ENCODE measurements around the gene CDIP1.

CDIP1 gene

DNA sequence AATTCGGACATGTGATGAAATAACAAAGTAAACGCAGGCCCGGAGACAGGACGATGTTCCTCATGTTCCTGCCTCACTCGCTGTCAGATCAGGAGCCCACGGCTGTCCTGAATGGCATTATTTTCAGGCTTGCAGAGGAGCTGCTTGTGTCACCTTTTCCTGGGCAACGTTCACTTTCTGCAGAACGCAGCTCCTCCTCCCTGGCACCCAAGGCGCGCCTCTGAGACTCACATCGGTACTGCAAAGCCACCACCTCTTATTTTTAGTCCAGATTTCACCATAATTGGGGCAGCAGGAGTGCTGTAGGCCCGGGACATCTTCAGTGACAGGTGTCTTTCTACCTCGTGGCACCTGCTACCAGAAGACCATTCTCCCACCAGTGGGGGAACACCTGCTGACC, 9.6 kb upstream of the CDIP1 start:
- in situ Hi-C loops (cut with MboI; ENCODE audit: low pct_unique_long_range_greater_than_20kb, low sequenced_read_pairs) = no loop called here
- no peak for DNase-seq

DNA sequence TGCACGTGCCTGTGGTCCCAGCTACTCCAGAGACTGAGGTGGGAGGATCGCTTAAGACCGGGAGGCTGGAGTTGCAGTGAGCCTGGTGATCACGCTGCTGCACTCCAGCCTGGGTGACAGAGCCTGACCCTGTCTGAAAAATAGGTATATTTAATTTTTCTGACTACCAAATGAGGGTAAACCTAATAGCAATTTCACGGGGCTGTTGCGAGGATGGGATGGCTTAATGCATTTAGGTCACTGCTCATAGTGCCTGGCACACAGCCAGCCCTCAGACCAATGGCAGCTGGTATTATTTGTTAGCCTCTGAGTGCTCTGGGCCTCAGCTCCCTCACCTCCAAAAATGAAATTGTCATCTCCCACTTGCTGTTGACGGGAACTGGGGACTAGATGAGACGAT, 5.9 kb upstream of the CDIP1 start:
- in situ Hi-C loops (cut with MboI; ENCODE audit: low pct_unique_long_range_greater_than_20kb, low sequenced_read_pairs) = no loop called here
- no peak for DNase-seq

DNA sequence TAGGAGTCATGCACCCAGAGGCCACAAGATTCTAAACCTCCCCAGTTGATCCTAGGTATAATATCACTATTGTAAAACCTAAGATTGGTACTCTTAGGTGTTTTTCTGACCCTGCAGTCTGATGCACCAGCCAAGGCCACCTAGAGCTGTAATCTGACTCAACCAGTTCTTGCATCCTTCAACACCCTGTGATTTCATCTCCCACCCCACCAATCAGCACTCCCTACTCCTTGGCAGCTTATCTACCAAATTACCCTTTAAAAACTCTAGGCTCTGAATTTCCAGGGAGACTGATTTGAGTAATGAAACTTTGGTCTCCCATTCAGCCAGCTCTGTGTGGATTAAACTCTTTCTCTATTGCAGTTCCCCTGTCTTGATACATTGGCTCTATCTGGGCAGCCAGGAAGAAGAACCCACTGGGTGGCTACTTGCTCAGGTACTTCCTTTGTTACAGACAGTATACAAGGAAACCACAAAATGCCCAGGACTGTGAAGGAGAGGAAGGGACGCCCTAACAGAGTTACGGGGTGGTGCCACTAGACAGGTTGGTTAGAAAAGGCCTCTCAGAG, 1.2 kb upstream of the CDIP1 start:
- no peak for DNase-seq
- in situ Hi-C loops (cut with MboI; ENCODE audit: low pct_unique_long_range_greater_than_20kb, low sequenced_read_pairs) = no loop called here

DNA sequence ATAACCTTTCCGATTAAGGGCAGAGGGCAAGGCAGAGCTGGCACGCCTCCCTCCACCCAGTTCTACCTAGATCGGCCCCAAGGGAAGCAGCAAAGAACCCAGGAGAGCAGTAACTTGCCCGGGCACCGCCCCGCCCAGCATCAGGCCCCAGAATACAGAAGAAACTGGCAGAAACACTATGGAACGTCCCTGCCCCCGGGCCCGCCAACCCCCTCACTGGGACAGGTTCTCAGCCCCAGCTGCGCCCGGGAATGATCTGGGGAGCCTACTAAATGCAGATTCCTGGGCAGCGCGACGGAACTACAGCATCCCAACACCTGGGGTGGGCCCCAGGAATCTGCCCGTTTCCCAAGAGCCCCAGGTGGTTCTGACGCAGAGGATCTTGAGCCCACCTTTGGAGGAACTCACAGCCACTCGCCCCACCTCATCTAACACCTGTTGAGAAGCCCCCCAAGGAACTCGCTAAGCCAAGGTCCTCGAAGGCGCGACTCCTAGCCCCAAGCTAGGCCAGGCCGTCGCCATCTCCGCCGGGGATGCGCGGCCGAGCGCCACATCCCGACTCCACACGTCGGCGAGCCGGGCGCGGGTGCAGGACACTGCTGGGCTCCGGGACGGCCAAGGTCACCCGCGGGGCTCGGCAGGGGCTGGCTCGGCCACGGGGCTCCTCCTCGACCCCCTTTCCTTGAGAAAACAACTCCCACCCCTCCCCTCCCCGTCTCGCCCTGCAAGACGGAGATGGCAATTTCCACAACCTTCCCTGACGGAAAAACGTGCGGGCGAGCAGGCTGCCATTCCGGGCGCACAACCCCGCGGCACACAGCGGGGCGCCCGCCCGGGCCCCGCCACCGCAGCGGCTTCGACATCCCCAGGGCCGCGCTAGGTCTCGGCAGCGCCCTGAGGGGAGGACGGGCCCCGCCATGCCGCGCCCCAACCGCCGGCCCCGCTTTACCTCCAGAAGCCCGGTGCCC, 913 bp downstream of the CDIP1 start:
- in situ Hi-C loops (cut with MboI; ENCODE audit: low pct_unique_long_range_greater_than_20kb, low sequenced_read_pairs) = no loop called here
- peak; percentile 37 for DNase-seq

DNA sequence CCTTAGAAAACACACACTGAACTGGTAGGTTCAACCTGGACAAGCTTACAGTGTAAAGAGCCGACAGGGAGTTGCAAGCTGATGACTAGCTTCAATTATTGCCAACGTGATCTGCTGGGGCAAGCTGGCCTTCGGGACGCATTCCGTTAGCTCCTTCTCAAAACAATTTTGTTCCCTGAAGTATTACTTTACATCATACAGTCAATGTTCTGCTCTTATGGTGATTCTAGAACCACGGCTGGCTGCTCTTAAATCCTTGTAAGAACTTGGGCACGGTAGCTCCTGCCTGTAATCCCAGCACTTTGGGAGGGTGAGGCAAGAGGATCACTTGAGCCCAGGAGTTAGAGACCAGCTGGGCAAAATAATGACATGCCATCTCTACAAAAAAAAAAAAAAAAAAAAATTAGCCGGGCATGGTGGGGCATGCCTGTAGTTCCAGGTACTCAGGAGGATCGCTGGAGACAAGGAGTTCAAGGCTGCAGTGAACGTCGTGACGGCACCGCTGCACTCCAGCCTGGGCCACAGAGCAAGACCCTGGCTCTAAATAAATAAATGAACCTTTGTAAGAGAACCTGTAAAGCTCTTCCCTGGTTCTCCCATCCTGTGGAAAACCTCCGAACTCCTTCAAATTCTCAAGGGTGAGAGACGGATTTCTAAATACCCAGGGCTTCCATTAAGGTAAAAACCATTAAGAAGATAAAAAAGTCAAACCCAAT, 2.0 kb downstream of the CDIP1 start:
- in situ Hi-C loops (cut with MboI; ENCODE audit: low pct_unique_long_range_greater_than_20kb, low sequenced_read_pairs) = no loop called here
- DNase-seq = no peak

DNA sequence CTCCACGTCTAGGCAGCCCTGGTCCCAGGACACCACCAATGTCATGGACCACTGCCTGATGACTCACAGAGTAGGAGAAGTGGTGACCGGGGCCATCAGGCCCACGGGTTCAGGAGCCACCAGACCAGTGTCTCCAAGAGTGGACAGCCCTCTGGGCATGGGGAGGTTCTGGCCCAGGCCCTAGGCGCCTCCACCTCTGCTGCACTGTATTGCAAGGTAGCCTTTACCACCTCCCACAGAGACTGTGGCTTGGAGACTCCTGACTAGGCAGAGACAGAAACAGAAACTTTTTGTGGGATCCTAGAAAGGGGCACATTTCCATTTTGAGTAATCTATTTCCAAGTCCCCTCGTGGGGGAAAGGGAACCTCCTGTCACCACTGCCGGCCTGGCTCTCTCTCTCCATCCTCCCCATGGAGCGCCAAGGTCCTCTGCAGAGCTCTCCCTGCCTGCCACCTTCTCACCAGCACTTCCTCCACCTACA, 2.9 kb downstream of the CDIP1 start:
- DNase-seq = no peak
- in situ Hi-C loops (cut with MboI; ENCODE audit: low pct_unique_long_range_greater_than_20kb, low sequenced_read_pairs) = no loop called here

DNA sequence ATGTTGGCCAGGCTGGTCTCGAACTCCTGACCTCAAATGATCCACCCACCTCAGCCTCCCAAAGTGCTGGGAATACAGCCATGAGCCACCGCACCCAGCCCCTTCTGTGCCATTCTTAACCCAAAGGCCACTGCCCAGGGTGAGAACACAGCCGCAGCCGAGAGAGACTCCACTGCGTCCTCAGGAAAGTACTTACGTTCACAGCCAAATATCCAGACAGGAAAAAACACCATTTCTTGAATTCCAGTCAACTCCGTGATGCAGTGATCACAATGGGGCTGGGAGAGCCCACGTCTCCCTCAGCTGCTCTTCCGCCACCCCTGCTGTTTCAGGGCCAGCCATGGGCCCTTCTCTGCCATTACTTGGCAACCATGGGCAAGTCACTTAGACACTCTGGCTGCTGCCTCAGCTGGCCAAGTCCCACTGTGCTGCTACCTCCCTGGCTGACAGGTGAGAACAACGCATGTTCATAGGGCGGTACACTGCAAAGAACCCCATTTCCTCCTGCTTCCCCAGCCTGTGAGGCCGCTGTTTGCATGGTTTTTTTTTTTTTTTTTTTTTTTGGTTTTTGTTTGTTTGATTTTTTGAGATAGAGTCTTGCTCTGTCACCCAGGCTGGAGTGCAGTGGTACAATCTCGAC, 4.3 kb downstream of the CDIP1 start:
- in situ Hi-C loops (cut with MboI; ENCODE audit: low pct_unique_long_range_greater_than_20kb, low sequenced_read_pairs) = no loop called here
- no peak for DNase-seq

DNA sequence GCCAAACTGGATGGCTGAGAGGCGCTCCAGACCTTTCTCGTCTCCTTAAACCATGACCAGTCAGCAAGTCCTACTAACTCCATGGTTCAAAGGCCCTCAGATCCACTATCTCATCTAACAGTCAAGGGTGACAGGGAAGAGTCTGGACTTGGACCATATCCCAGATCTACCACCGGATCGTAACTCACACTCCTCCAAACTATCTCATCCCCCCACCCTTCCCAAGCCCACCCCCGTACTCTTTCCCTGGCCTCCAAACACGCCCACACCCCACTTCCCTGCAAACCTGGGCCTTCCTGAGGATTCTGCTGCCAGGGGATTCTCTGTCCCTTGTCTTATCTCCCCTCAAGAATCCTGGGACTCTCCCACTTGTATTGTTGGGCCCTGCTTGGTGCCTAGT, 5.1 kb downstream of the CDIP1 start:
- DNase-seq = no peak

DNA sequence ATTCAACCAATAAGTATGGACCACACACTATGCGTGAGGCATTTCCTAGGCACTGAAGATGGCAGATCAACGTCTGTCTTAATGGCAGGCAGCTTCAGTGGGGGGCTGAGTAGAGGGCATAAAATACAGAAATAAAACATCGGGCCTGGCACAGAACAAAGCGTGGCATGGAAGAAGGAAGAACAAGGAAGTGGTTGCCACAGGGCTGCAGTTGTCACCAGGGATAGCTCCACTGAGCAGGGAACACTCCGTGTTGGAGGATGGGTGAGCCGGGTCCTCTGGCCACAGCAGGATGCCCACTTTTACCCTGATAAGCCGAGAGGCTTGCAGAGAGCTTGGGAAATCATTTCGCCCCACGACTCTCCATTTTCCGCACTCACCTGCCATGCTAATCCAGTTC, 6.3 kb downstream of the CDIP1 start:
- no peak for DNase-seq
- in situ Hi-C loops (cut with MboI; ENCODE audit: low pct_unique_long_range_greater_than_20kb, low sequenced_read_pairs) = no loop called here

More for the DNA sequence above, 5.1 kb downstream of the CDIP1 start:
- in situ Hi-C loops (cut with MboI; ENCODE audit: low pct_unique_long_range_greater_than_20kb, low sequenced_read_pairs) = no loop called here

DNA sequence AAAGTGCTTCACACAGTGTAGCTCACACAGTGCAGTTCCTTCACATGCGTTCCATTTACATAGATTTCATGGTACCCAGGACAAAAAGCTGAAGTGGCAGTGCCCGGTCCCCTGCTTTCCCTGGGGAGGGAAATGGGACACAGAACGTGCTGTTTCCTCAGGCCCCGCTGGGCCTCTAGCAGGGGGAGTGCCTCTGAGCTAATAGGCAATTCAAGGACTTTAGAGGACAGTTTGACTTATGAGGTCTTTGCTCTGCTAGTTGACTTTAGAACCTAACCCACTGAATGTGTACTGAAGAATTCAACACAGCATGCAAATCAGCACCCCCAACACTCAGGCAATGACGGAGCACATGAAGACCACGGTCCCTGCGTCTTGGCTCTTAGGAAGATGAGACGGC, 6.8 kb downstream of the CDIP1 start:
- in situ Hi-C loops (cut with MboI; ENCODE audit: low pct_unique_long_range_greater_than_20kb, low sequenced_read_pairs) = no loop called here
- no peak for DNase-seq

DNA sequence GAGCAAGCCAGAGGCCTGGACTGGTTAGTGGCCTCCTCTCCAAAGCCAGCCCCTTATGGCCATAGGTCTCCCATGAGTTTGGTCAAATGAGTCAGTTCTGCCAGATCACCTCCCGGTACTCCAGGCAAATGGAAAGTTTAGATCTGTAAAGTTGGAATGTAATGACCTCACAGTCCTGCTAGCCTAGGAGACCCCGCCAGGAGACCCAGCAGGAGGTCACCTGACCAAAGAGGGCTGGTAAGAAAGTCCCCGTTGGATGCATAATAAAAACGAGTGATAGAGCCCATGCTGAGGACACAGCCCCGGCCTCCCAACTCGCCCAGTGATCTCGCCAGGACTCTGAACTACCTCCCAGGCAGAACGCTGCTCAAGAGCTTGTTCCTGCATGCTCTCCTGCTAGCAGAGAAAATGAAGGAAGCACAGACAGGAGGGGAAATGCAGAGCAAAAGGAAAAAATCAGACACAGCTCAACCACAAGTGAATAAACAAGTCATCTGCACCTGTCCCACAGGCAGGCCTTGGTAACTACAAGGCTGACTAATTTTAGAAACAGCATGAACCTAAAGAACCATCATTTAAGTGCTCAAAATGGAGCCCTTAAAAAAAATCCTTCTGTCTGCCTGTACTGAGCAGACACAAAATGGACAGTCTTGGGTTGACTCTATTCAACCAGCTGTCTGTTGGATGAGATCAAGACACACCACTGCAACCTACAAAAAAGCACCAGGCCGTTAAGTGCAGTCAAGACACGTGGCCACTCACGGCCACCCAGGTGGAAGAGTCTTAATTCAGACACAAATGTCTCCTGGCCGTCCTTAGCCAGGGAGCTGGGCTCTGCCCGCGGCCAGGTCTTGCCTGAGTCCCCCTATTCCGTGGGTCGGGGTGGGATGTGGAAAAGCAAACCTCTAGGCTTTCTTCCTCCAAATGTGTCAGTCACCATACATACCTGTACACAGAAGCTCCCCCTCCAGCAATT, 9.2 kb downstream of the CDIP1 start:
- DNase-seq = peak; percentile 66
- in situ Hi-C loops (cut with MboI; ENCODE audit: low pct_unique_long_range_greater_than_20kb, low sequenced_read_pairs) = no loop called here

DNA sequence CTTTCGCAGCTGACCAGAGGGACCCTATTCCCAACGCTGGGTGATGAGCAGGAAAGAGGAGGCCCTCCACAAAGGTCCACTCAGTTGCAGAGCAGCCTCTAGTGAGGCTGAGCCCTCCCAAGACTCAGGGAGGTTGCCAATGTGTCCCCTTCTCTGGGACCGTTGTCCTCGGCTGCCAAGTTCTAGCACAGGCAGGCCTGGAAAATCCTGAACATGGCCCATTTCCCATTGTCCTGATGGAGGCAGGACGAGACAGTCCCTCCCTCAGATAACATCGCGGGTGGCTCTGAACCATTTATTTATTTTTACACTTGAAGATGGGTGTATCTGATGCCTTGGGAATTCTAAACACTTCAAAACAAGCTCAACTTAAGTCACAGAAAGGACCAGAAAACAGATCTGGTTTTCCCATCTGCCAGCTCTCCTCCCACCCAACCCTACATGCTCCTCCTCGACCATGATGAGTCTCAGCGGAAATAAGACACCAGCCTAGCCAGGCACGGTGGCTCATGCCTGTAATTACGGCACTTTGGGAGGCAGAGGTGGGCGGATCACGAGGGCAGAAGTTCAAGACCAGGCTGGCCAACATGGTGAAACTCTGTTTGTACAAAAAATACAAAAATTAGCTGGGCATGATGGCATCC, 12.8 kb downstream of the CDIP1 start:
- DNase-seq = no peak
- in situ Hi-C loops (cut with MboI; ENCODE audit: low pct_unique_long_range_greater_than_20kb, low sequenced_read_pairs) = no loop called here

DNA sequence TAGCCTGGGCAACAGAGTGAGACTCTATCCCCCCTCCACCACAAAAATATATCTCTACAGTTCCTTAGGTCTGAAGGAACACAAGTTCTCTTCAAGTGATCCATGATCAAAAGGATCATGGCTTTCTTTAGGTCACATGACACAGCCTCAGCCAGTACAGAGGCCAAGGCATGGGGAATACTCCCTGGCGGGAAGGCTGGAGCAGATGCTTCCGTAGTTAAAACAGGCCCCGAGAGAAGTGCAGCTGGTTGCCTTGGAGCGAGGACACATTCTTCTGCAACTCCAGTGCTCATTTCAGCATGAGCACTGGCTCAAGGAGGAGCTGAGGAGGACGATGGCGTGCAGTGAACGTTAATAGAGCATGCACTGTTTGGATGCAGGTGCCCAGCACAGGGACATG, 13.5 kb downstream of the CDIP1 start:
- no peak for DNase-seq
- in situ Hi-C loops (cut with MboI; ENCODE audit: low pct_unique_long_range_greater_than_20kb, low sequenced_read_pairs) = no loop called here

DNA sequence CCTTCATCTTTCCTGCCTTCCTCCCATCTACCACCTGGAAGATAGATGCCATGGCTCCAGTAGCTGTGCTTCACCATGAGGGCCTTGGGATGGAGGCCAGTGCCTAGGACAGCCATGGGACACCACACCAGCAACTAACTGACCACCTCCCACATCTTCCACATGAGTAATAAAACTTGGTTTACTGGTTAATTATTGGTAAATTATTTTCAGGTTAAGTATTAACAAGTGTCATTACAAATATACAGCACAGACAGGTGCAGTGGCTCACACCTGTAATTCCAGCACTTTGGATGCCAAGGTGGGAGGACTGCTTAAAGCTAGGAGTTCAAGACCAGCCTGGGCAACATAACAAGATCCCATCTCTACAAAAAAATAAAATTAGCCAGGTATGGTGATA, 14.0 kb downstream of the CDIP1 start:
- in situ Hi-C loops (cut with MboI; ENCODE audit: low pct_unique_long_range_greater_than_20kb, low sequenced_read_pairs) = no loop called here

DNA sequence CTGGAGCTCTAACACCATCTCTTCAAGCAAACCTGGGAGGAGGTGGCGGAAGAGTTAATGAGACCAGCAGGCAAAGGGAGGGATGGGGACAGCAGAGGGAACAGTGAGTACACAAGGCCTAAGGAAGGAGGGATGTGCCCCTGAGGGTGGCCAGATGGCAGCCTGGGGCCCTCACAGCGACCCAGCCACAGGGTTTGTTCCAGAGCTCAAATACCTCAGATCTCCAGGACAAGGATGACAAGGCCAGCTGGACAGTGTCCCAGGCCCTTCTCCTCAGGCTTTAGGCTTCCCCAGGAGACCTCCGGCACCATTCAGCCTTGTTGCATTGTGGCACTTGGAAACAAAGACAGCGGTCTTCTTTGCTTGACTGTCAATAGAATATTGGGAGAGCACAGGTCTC, 14.9 kb downstream of the CDIP1 start:
- DNase-seq = no peak
- in situ Hi-C loops (cut with MboI; ENCODE audit: low pct_unique_long_range_greater_than_20kb, low sequenced_read_pairs) = no loop called here

More for the DNA sequence above, 14.0 kb downstream of the CDIP1 start:
- no peak for DNase-seq

DNA sequence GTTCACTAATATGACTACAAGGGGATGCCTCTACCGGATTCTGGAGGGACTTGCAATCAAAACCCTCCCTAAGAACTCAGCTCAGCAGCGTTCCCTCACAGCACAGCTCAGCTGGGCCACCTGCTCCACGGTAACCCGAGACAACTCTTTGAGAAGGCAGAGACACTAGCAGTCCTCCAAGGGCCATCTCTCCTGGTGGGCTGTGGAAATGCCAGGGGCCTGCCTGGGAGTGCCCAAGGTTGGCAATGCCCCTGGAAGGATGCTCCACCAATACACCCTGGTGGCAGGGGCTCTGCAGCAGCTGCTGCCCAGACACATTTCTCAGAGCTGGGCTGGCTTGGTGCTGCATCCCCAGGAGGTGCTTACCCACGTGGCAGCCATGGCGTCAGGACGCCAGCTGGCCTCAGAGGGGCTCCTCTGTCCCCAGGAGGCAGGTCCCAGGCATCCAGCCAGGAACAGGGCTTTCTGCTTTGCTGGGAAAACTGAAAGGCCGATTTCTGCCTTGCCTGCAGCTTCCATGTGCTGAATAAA, 16.5 kb downstream of the CDIP1 start:
- in situ Hi-C loops (cut with MboI; ENCODE audit: low pct_unique_long_range_greater_than_20kb, low sequenced_read_pairs) = no loop called here
- DNase-seq = no peak

DNA sequence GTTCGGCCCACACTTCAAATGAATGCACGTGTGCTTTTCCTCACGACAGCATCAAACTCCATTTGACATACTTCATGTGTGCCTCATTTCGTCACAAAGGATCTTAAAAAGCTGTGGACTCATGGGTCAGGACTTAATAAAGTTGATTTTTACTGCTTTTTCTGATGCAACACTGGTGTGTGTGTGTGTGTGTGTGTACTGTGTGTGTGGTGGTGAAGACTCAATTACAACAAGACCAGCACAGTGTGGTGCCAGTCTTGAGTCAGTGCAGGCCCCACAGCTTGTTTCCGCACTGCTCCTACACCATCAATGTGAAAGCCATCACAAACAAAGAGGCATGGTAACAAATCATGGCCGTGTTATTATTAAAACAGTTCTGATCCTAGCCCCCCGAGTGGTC, 17.7 kb downstream of the CDIP1 start:
- DNase-seq = no peak
- in situ Hi-C loops (cut with MboI; ENCODE audit: low pct_unique_long_range_greater_than_20kb, low sequenced_read_pairs) = no loop called here
